ENCODE data around the gene HOXB7. TPM values are rescaled to one million over a fixed set of nuclear protein-coding genes. Genes with fewer than 3 reads are reported as not detected.

HOXB7 gene
- polyA plus RNA-seq, 3 donors, result 44.7 to 50.2 (median 48.7) TPM

- no peak for DNase-seq (ENCODE audit: low read depth in 3 of 3, low spot score in 2 of 3)
These were observed 14.0 kb upstream of the HOXB7 start for GRCh38 chr17:48624544-48625494.

GRCh38 chr17:48624118-48624517 is 13.3 kb upstream of the HOXB7 start:
- DNase-seq (ENCODE audit: low read depth in 3 of 3, low spot score in 2 of 3), result no peak

- DNase-seq (ENCODE audit: low read depth in 3 of 3, low spot score in 2 of 3), result no peak
These were observed 12.8 kb upstream of the HOXB7 start for GRCh38 chr17:48623583-48623982.

GRCh38 chr17:48622857-48623256 is 12.0 kb upstream of the HOXB7 start:
- no peak for DNase-seq (ENCODE audit: low read depth in 3 of 3, low spot score in 2 of 3)

- DNase-seq (ENCODE audit: low read depth in 3 of 3, low spot score in 2 of 3), result no peak
These were observed 10.9 kb upstream of the HOXB7 start for GRCh38 chr17:48621410-48622392.

- no peak for DNase-seq (ENCODE audit: low read depth in 3 of 3, low spot score in 2 of 3)
These were observed 9.8 kb upstream of the HOXB7 start for GRCh38 chr17:48620461-48621139.

GRCh38 chr17:48619826-48620449 is 9.1 kb upstream of the HOXB7 start:
- no peak for DNase-seq (ENCODE audit: low read depth in 3 of 3, low spot score in 2 of 3)

- no peak for DNase-seq (ENCODE audit: low read depth in 3 of 3, low spot score in 2 of 3)
These were observed 7.6 kb upstream of the HOXB7 start for GRCh38 chr17:48618256-48618896.

- no peak for DNase-seq (ENCODE audit: low read depth in 3 of 3, low spot score in 2 of 3)
These were observed 6.8 kb upstream of the HOXB7 start for GRCh38 chr17:48617471-48618255.

- no peak for DNase-seq (ENCODE audit: low read depth in 3 of 3, low spot score in 2 of 3)
These were observed 6.1 kb upstream of the HOXB7 start for GRCh38 chr17:48616717-48617470.

- no peak for DNase-seq (ENCODE audit: low read depth in 3 of 3, low spot score in 2 of 3)
These were observed 5.3 kb upstream of the HOXB7 start for GRCh38 chr17:48615963-48616716.

GRCh38 chr17:48615047-48615962 is 4.5 kb upstream of the HOXB7 start, which contains the start of gene HOXB8:
HOXB8 (minus strand) TSS chr17:48615292; CDS start chr17:48614704, 588 bp downstream.
- peak in 1 of 3 donors; percentile 67 for DNase-seq (ENCODE audit: low read depth in 3 of 3, low spot score in 2 of 3)

GRCh38 chr17:48613862-48614694 is 3.3 kb upstream of the HOXB7 start:
- peak in 1 of 3 donors; percentile 18 for DNase-seq (ENCODE audit: low read depth in 3 of 3, low spot score in 2 of 3)

- no peak for DNase-seq (ENCODE audit: low read depth in 3 of 3, low spot score in 2 of 3)
These were observed 2.3 kb upstream of the HOXB7 start for GRCh38 chr17:48612854-48613691.

Data from right renal cortex interstitium (tissue), 3 donors.